C4-2B (cell line): Measurements from ENCODE around the gene LMOD3.

Experiments
- CTCF ChIP-seq: fragments of 450-650 bp; conservative IDR thresholded peaks from 2 replicates; pipeline ENCODE4 v1.5.1; 2017; ENCODE audit warnings: mild to moderate bottlenecking
- ZFX ChIP-seq: fragments of 450-650 bp; IDR thresholded peaks from 2 replicates; pipeline ENCODE4 v1.6.1; 2017

- no peak for TF ChIP-seq CTCF
- no peak for TF ChIP-seq ZFX
These were observed 18.9 kb upstream of the LMOD3 start for GRCh38 chr3:69141313-69141712.
